HEK293T (cell line): ENCODE results near the gene MGP.

ENCODE experiments used
- ELF4 ChIP-seq: fragments of 450-650 bp; IDR thresholded peaks from 2 replicates; pipeline ENCODE4 v1.6.1; 2017; ENCODE audit warnings: antibody characterized with exemption
- FOXA1 ChIP-seq: fragments of 450-650 bp; IDR thresholded peaks from 2 replicates; pipeline ENCODE4 v1.6.1; 2016; ENCODE audit warnings: mild to moderate bottlenecking
- LEF1 ChIP-seq: fragments of 450-650 bp; IDR thresholded peaks from 2 replicates; pipeline ENCODE4 v1.6.1; 2017; ENCODE audit warnings: mild to moderate bottlenecking, borderline replicate concordance
- SP1 ChIP-seq: fragments of 450-650 bp; IDR thresholded peaks from 2 replicates; pipeline ENCODE4 v1.6.1; 2017
- SUZ12 ChIP-seq: fragments of 450-650 bp; IDR thresholded peaks from 2 replicates; pipeline ENCODE4 v1.6.1; 2016; ENCODE audit warnings: mild to moderate bottlenecking
- TARDBP ChIP-seq: fragments of 450-650 bp; IDR thresholded peaks from 2 replicates; pipeline ENCODE4 v1.6.1; 2016
- TF ChIP-seq, protein P1 (sequence below): fragments of 450-650 bp; IDR thresholded peaks from 2 replicates; pipeline ENCODE4 v1.6.1; 2016

DNA sequence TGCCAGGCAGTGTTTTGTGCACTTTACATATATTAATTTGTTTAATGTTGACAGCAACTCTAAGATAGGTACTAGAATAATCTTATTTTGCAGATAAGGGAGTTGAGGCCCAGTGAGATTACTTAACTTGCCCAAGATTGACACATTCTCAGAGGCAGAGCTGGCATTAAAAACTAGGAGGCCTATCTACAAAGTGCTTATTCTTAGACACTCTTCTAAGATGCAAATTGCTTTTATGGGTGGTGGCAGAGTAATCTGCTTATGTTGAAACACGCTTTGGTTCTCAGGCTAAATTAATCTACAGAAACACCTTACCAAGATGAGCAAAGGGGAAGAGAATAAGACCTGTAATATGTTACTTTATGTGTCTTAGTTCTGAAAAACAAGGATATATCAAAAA lies 7.2 kb downstream of the MGP start:
- TF ChIP-seq FOXA1 (no peak), SP1 (no peak), SUZ12 (no peak), LEF1 (no peak), TARDBP (no peak), ELF4 (no peak)
- TF ChIP-seq, protein P1, sequence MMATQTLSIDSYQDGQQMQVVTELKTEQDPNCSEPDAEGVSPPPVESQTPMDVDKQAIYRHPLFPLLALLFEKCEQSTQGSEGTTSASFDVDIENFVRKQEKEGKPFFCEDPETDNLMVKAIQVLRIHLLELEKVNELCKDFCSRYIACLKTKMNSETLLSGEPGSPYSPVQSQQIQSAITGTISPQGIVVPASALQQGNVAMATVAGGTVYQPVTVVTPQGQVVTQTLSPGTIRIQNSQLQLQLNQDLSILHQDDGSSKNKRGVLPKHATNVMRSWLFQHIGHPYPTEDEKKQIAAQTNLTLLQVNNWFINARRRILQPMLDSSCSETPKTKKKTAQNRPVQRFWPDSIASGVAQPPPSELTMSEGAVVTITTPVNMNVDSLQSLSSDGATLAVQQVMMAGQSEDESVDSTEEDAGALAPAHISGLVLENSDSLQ: no peak
